HG02798 (cell line): Measurements from ENCODE around the gene ANAPC4.
A peak's percentile ranks its signal among the peaks of the same experiment; 100 is the strongest.

Experiments
- ATAC-seq: cut with Tn5 transposase; IDR thresholded peaks from one replicate; pipeline ENCODE4 v1.9.1; 2021; ENCODE audit warnings: mild to moderate bottlenecking; ENCODE audit not compliant: unreplicated experiment, poor library complexity

ANAPC4 gene

GRCh38 chr4:25427871-25428270 lies 50.8 kb downstream of the ANAPC4 start:
- ATAC-seq: no peak

- ATAC-seq: no peak
Measured at GRCh38 chr4:25430630-25431029, 53.6 kb downstream of the ANAPC4 start.

GRCh38 chr4:25433966-25434827 lies 57.1 kb downstream of the ANAPC4 start:
- no peak for ATAC-seq

GRCh38 chr4:25437926-25438325 lies 60.9 kb downstream of the ANAPC4 start:
- ATAC-seq: no peak

- peak; percentile 93 for ATAC-seq
Measured at GRCh38 chr4:25439918-25440477, 62.9 kb downstream of the ANAPC4 start.

GRCh38 chr4:25440478-25441030 lies 63.5 kb downstream of the ANAPC4 start:
- ATAC-seq: no peak

- peak; percentile 60 for ATAC-seq
Measured at GRCh38 chr4:25441519-25442117, 64.6 kb downstream of the ANAPC4 start.

- no peak for ATAC-seq
Measured at GRCh38 chr4:25442863-25443307, 65.8 kb downstream of the ANAPC4 start.

- ATAC-seq: no peak
Measured at GRCh38 chr4:25443851-25444250, 66.8 kb downstream of the ANAPC4 start.

- ATAC-seq: no peak
Measured at GRCh38 chr4:25446611-25447010, 69.5 kb downstream of the ANAPC4 start.

GRCh38 chr4:25448379-25449109 lies 71.5 kb downstream of the ANAPC4 start:
- ATAC-seq: no peak

GRCh38 chr4:25449270-25449669 lies 72.2 kb downstream of the ANAPC4 start:
- no peak for ATAC-seq

- peak; percentile 72 for ATAC-seq
Measured at GRCh38 chr4:25449688-25450087, 72.6 kb downstream of the ANAPC4 start.

GRCh38 chr4:25450491-25450901 lies 73.4 kb downstream of the ANAPC4 start:
- ATAC-seq: no peak

- ATAC-seq: no peak
Measured at GRCh38 chr4:25451676-25452075, 74.6 kb downstream of the ANAPC4 start.

- no peak for ATAC-seq
Measured at GRCh38 chr4:25452081-25452480, 75.0 kb downstream of the ANAPC4 start.

GRCh38 chr4:25454476-25454875 lies 77.4 kb downstream of the ANAPC4 start:
- no peak for ATAC-seq

GRCh38 chr4:25457053-25457715 lies 80.1 kb downstream of the ANAPC4 start:
- no peak for ATAC-seq

- no peak for ATAC-seq
Measured at GRCh38 chr4:25466966-25467697, 90.1 kb downstream of the ANAPC4 start.
